BE2C (cell line): Measurements from ENCODE around the gene TEX264.

Experiments used
- DNase-seq: peaks from one replicate; pipeline ENCODE4 v3.0.0-alpha.2; 2020
- H3K27me3 ChIP-seq: fragments of 250-450 bp; sonication (Bioruptor Pico); 2 replicates; pipeline ENCODE4 v1.5.1; 2020; ENCODE audit warnings: mild to moderate bottlenecking
- H3K36me3 ChIP-seq: fragments of 250-450 bp; sonication (Bioruptor Pico); 2 replicates; pipeline ENCODE4 v1.5.1; 2020; ENCODE audit warnings: mild to moderate bottlenecking
- H3K4me1 ChIP-seq: fragments of 250-450 bp; sonication (Bioruptor Pico); 2 replicates; pipeline ENCODE4 v1.5.1; 2020
- H3K4me3 ChIP-seq: 2 replicates; pipeline ENCODE4 v1.5.1; 2011; ENCODE audit warnings: low read depth, low read length
- H3K9me3 ChIP-seq: fragments of 250-450 bp; sonication (Bioruptor Pico); 2 replicates; pipeline ENCODE4 v1.5.1; 2020
- CTCF ChIP-seq: IDR thresholded peaks from 2 replicates; pipeline ENCODE4 v1.5.1; 2012; ENCODE audit warnings: mild to moderate bottlenecking, low read depth, low read length

TEX264 gene

DNA sequence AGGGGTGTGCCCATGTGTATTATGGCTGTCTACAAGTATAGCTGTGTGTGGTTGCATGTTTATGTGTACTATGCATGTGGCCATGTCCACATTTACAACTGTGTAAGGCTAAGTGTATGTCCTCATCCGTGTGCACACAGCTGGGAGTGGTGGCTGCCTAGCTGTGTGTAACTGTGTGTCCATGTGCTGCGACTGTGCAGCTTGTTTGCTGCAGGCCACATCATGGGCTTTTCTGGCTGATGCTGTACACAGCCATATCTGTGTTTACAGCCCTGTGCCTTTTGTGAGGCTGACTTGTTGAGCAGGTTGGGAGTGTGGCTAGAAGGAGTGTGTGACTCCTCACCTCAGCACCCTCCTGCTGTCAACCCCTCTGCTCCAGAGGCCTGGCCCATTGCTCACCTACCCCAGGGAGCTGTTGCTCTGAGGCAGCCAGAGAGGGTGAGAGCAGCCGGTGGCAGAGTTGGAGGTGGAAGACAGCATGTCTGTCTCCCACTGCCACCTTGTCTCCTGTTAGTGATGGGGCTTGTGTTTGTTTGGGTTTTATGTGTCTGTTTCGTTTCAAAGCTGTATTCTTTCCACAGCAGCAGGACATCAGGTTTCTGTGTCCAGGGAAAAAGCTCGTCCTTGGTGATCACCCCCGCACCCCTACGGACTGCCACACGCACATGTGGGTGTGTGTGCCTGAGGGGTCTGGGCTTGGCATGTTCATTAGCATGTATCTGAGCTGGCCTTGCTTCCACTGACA lies 34.4 kb downstream of the TEX264 start:
- Histone ChIP-seq H3K4me1 (no peaks in the 10 kb centered on the region), H3K36me3 (no peaks in the 10 kb centered on the region), H3K4me3 (no peak overlapping the region), H3K9me3 (no peaks in the 10 kb centered on the region), H3K27me3 (peaks cover 8% of the 10 kb centered on the region)
- no peak for TF ChIP-seq CTCF
- no peak for DNase-seq

GRCh38 chr3:51706021-51706485 lies 35.0 kb downstream of the TEX264 start:
- no peak for TF ChIP-seq CTCF
- no peaks in the 10 kb centered on the region for H3K36me3 ChIP-seq
- no peaks in the 10 kb centered on the region for H3K9me3 ChIP-seq
- DNase-seq: no peak
- H3K4me3 ChIP-seq: no peak overlapping the region
- peaks cover 8% of the 10 kb centered on the region for H3K27me3 ChIP-seq
- H3K4me1 ChIP-seq: no peaks in the 10 kb centered on the region

GRCh38 chr3:51706788-51707731 lies 36.0 kb downstream of the TEX264 start, which contains the start of gene GRM2:
TSS of gene GRM2 (plus strand) at chr3:51707068. CDS start at chr3:51708984, 1,916 bp downstream.
- H3K27me3 ChIP-seq: peaks cover 8% of the 10 kb centered on the region
- no peaks in the 10 kb centered on the region for H3K36me3 ChIP-seq
- peak within 1 kb of the TSS; percentile 36 for H3K4me3 ChIP-seq
- peak; percentile 79 for DNase-seq
- H3K4me1 ChIP-seq: no peaks in the 10 kb centered on the region
- TF ChIP-seq CTCF: no peak
- H3K9me3 ChIP-seq: no peaks in the 10 kb centered on the region

GRCh38 chr3:51708216-51708845 lies 37.3 kb downstream of the TEX264 start:
- Histone ChIP-seq H3K4me3 (no peak overlapping the region), H3K4me1 (no peaks in the 10 kb centered on the region), H3K27me3 (peaks cover 8% of the 10 kb centered on the region), H3K36me3 (no peaks in the 10 kb centered on the region), H3K9me3 (no peaks in the 10 kb centered on the region)
- TF ChIP-seq CTCF: no peak
- no peak for DNase-seq

DNA sequence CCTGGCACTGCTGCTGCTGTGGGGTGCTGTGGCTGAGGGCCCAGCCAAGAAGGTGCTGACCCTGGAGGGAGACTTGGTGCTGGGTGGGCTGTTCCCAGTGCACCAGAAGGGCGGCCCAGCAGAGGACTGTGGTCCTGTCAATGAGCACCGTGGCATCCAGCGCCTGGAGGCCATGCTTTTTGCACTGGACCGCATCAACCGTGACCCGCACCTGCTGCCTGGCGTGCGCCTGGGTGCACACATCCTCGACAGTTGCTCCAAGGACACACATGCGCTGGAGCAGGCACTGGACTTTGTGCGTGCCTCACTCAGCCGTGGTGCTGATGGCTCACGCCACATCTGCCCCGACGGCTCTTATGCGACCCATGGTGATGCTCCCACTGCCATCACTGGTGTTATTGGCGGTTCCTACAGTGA lies 38.0 kb downstream of the TEX264 start:
- no peak for TF ChIP-seq CTCF
- no peaks in the 10 kb centered on the region for H3K4me1 ChIP-seq
- H3K27me3 ChIP-seq: peaks cover 8% of the 10 kb centered on the region

More for the DNA sequence above, 38.0 kb downstream of the TEX264 start:
- no peak for DNase-seq
- Histone ChIP-seq H3K4me3 (no peak overlapping the region), H3K9me3 (no peaks in the 10 kb centered on the region), H3K36me3 (no peaks in the 10 kb centered on the region)
